ENCODE measurements around the gene PNPLA1. TPM values are rescaled to one million over a fixed set of nuclear protein-coding genes. Genes with fewer than 3 reads are reported as not detected.
A peak's percentile ranks its signal among the peaks of the same experiment; 100 is the strongest.

The PNPLA1 gene
- polyA plus RNA-seq, 3 donors: 3.5 to 3.9 (median 3.8) TPM

DNA sequence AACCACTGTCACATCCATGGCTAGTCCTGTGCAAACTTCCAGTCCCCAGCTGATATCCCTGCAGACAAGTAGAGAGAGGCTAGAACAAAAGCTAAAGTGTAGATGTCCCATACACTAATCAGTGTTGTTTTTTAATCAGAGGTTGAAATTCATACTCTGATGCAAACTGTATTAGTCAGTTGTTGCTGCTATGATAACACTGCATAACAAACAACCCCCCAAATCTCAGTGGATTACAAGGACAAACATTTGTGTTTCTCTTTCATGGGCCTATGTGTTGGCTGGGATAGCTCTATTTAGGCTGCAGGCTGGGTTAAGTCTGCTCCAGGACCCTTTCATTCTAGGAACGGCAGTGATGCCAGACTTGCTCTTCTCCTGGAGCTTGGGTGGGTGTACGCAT is 40.0 kb downstream of the PNPLA1 start:
- Histone ChIP-seq H3K27me3 (ENCODE audit: control insufficient read depth in 2 of 2, insufficient read depth in 2 of 2, low read length in 2 of 2) (no peaks in the 10 kb centered on the region), H3K4me3 (replicated peaks in 1 of 3; ENCODE audit: low read depth in 2 of 3, low read length in 3 of 3) (no peak overlapping the region), H3K9me3 (replicated peaks in 1 of 2; ENCODE audit: control insufficient read depth in 1 of 2, insufficient read depth in 1 of 2, low read length in 2 of 2) (no peaks in the 10 kb centered on the region), H3K9ac (ENCODE audit: insufficient read depth, low read length, poor library complexity, severe bottlenecking) (no peak overlapping the region), H3K27ac (ENCODE audit: low read depth in 1 of 2, low read length in 2 of 2) (no peak overlapping the region), H4K20me1 (ENCODE audit: insufficient read depth, low read length) (no peaks in the 10 kb centered on the region), H3K79me2 (ENCODE audit: insufficient read depth, low read length) (no peaks in the 10 kb centered on the region), H3K4me1 (ENCODE audit: control insufficient read depth in 1 of 2, insufficient read depth in 2 of 2, low read length in 2 of 2) (peaks cover 14 to 15% of the 10 kb centered on the region in 2 donors), H2AFZ (ENCODE audit: insufficient read depth, low read depth, low read length, poor library complexity, severe bottlenecking) (no peak overlapping the region), H3K36me3 (replicated peaks in 1 of 2; ENCODE audit: control insufficient read depth in 1 of 2, insufficient read depth in 2 of 2, low read length in 2 of 2) (peaks cover 25 to 53% of the 10 kb centered on the region in 2 donors), H3K4me2 (replicated peaks; ENCODE audit: extremely low read depth, low read length, poor library complexity, severe bottlenecking) (no peak overlapping the region)
- peaks cover 2 to 9% (median 4%) of the 10 kb centered on the region in 3 donors for H3K27me3 Mint-ChIP-seq (ENCODE audit: low read depth in 3 of 3)
- no peak overlapping the region for H3K27ac Mint-ChIP-seq
- intact Hi-C loops (cut with micrococcal nuclease): no loop called here
- no peak for DNase-seq
- H3K9me3 Mint-ChIP-seq: peaks cover 0 to 7% (median 3%) of the 10 kb centered on the region in 7 donors
- no peak for TF ChIP-seq CTCF (IDR thresholded peaks at IDR 0.05)
- H3K4me3 Mint-ChIP-seq: no peak overlapping the region
- H3K36me3 Mint-ChIP-seq: peaks cover 57 to 67% of the 10 kb centered on the region in 2 donors
- H3K4me1 Mint-ChIP-seq: peaks cover 22% of the 10 kb centered on the region
- WGBS (ENCODE audit: insufficient coverage): 92% methylated on average over 2 of the region's 2 CpGs

GRCh38 chr6:36312854-36313648 is 43.2 kb downstream of the PNPLA1 start:
- Histone ChIP-seq H3K27ac (ENCODE audit: low read depth in 1 of 2, low read length in 2 of 2) (no peak overlapping the region), H3K4me1 (ENCODE audit: control insufficient read depth in 1 of 2, insufficient read depth in 2 of 2, low read length in 2 of 2) (peaks cover 14 to 15% of the 10 kb centered on the region in 2 donors), H4K20me1 (ENCODE audit: insufficient read depth, low read length) (no peaks in the 10 kb centered on the region), H3K4me3 (replicated peaks in 1 of 3; ENCODE audit: low read depth in 2 of 3, low read length in 3 of 3) (no peak overlapping the region), H3K79me2 (ENCODE audit: insufficient read depth, low read length) (no peaks in the 10 kb centered on the region), H3K36me3 (replicated peaks in 1 of 2; ENCODE audit: control insufficient read depth in 1 of 2, insufficient read depth in 2 of 2, low read length in 2 of 2) (peaks cover 11 to 27% of the 10 kb centered on the region in 2 donors), H3K9me3 (replicated peaks in 1 of 2; ENCODE audit: control insufficient read depth in 1 of 2, insufficient read depth in 1 of 2, low read length in 2 of 2) (no peaks in the 10 kb centered on the region), H3K9ac (ENCODE audit: insufficient read depth, low read length, poor library complexity, severe bottlenecking) (no peak overlapping the region), H3K4me2 (replicated peaks; ENCODE audit: extremely low read depth, low read length, poor library complexity, severe bottlenecking) (peak overlapping the region; percentile 33), H3K27me3 (ENCODE audit: control insufficient read depth in 2 of 2, insufficient read depth in 2 of 2, low read length in 2 of 2) (no peaks in the 10 kb centered on the region), H2AFZ (ENCODE audit: insufficient read depth, low read depth, low read length, poor library complexity, severe bottlenecking) (peak overlapping the region; percentile 67)
- H3K4me1 Mint-ChIP-seq: peaks cover 17% of the 10 kb centered on the region
- H3K27me3 Mint-ChIP-seq (ENCODE audit: low read depth in 3 of 3): peaks cover 2 to 9% (median 4%) of the 10 kb centered on the region in 3 donors
- WGBS (ENCODE audit: insufficient coverage): 4% methylated on average over 5 of the region's 8 CpGs
- intact Hi-C loops (cut with micrococcal nuclease): no loop called here
- no peak for TF ChIP-seq CTCF (IDR thresholded peaks at IDR 0.05)
- H3K4me3 Mint-ChIP-seq: peak overlapping the region; percentile 31 to 82
- peak overlapping the region in 4 of 7 donors; percentile 10 to 76 (median 68) for H3K27ac Mint-ChIP-seq
- peaks cover 0 to 7% (median 3%) of the 10 kb centered on the region in 7 donors for H3K9me3 Mint-ChIP-seq
- peaks cover 37 to 38% of the 10 kb centered on the region in 2 donors for H3K36me3 Mint-ChIP-seq
- DNase-seq: peak; percentile 38 to 57 (median 42)

Data from CD14-positive monocyte (primary cell).